ENCODE results near the gene RAPGEF1. TPM values are rescaled to one million over a fixed set of nuclear protein-coding genes. Genes with fewer than 3 reads are reported as not detected.

Gene RAPGEF1
- total RNA-seq, 3 donors from 2014 or later = 106 to 120 (median 111) TPM

GRCh38 chr9:131589993-131590392, 149.9 kb downstream of the RAPGEF1 start:
- Mint-ChIP-seq H3K9me3 (no peaks in the 10 kb centered on the region), H3K27me3 (ENCODE audit: low read depth) (no peaks in the 10 kb centered on the region), H3K4me3 (no peak overlapping the region), H3K4me1 (ENCODE audit: low read depth) (peaks cover 36% of the 10 kb centered on the region), H3K36me3 (ENCODE audit: insufficient read depth) (peaks cover 13% of the 10 kb centered on the region)
- ATAC-seq = no peak
- DNase-seq = no peak

- Mint-ChIP-seq H3K36me3 (ENCODE audit: insufficient read depth) (peaks cover 13% of the 10 kb centered on the region), H3K4me3 (no peak overlapping the region), H3K27me3 (ENCODE audit: low read depth) (no peaks in the 10 kb centered on the region), H3K4me1 (ENCODE audit: low read depth) (peaks cover 43% of the 10 kb centered on the region), H3K9me3 (no peaks in the 10 kb centered on the region)
- no peak for DNase-seq
- no peak for ATAC-seq
Measured at GRCh38 chr9:131589124-131589711, 150.7 kb downstream of the RAPGEF1 start.

GRCh38 chr9:131588396-131588795, 151.5 kb downstream of the RAPGEF1 start:
- H3K9me3 Mint-ChIP-seq = no peaks in the 10 kb centered on the region
- no peaks in the 10 kb centered on the region for H3K27me3 Mint-ChIP-seq (ENCODE audit: low read depth)
- H3K36me3 Mint-ChIP-seq (ENCODE audit: insufficient read depth) = peaks cover 15% of the 10 kb centered on the region
- DNase-seq = no peak
- no peak for ATAC-seq
- peaks cover 44% of the 10 kb centered on the region for H3K4me1 Mint-ChIP-seq (ENCODE audit: low read depth)
- H3K4me3 Mint-ChIP-seq = no peak overlapping the region

GRCh38 chr9:131587906-131588305, 152.0 kb downstream of the RAPGEF1 start:
- ATAC-seq (no peak), DNase-seq (no peak)
- Mint-ChIP-seq H3K4me1 (ENCODE audit: low read depth) (peaks cover 44% of the 10 kb centered on the region), H3K9me3 (no peaks in the 10 kb centered on the region), H3K4me3 (no peak overlapping the region), H3K27me3 (ENCODE audit: low read depth) (no peaks in the 10 kb centered on the region), H3K36me3 (ENCODE audit: insufficient read depth) (peaks cover 12% of the 10 kb centered on the region)

GRCh38 chr9:131587331-131587730, 152.5 kb downstream of the RAPGEF1 start:
- H3K9me3 Mint-ChIP-seq = no peaks in the 10 kb centered on the region
- no peaks in the 10 kb centered on the region for H3K27me3 Mint-ChIP-seq (ENCODE audit: low read depth)
- no peak for ATAC-seq
- H3K4me3 Mint-ChIP-seq = no peak overlapping the region
- peaks cover 12% of the 10 kb centered on the region for H3K36me3 Mint-ChIP-seq (ENCODE audit: insufficient read depth)
- H3K4me1 Mint-ChIP-seq (ENCODE audit: low read depth) = peaks cover 44% of the 10 kb centered on the region
- DNase-seq = no peak

- H3K4me3 Mint-ChIP-seq = no peak overlapping the region
- DNase-seq = no peak
Measured at GRCh38 chr9:131585375-131585774, 154.5 kb downstream of the RAPGEF1 start.

GRCh38 chr9:131584858-131585257, 155.0 kb downstream of the RAPGEF1 start:
- DNase-seq (no peak), ATAC-seq (peak; percentile 12 to 13)
- no peaks in the 10 kb centered on the region for H3K9me3 Mint-ChIP-seq
- H3K36me3 Mint-ChIP-seq (ENCODE audit: insufficient read depth) = peaks cover 21% of the 10 kb centered on the region
- H3K27me3 Mint-ChIP-seq (ENCODE audit: low read depth) = no peaks in the 10 kb centered on the region
- peaks cover 28% of the 10 kb centered on the region for H3K4me1 Mint-ChIP-seq (ENCODE audit: low read depth)
- H3K4me3 Mint-ChIP-seq = no peak overlapping the region

More at GRCh38 chr9:131585375-131585774, 154.5 kb downstream of the RAPGEF1 start:
- peaks cover 18% of the 10 kb centered on the region for H3K36me3 Mint-ChIP-seq (ENCODE audit: insufficient read depth)
- H3K4me1 Mint-ChIP-seq (ENCODE audit: low read depth) = peaks cover 31% of the 10 kb centered on the region
- no peaks in the 10 kb centered on the region for H3K27me3 Mint-ChIP-seq (ENCODE audit: low read depth)
- H3K9me3 Mint-ChIP-seq = no peaks in the 10 kb centered on the region
- peak; percentile 71 to 73 for ATAC-seq

- Mint-ChIP-seq H3K9me3 (no peaks in the 10 kb centered on the region), H3K27me3 (ENCODE audit: low read depth) (no peaks in the 10 kb centered on the region), H3K36me3 (ENCODE audit: insufficient read depth) (peaks cover 23% of the 10 kb centered on the region), H3K4me1 (ENCODE audit: low read depth) (peaks cover 33% of the 10 kb centered on the region), H3K4me3 (no peak overlapping the region)
- DNase-seq (no peak), ATAC-seq (no peak)
Measured at GRCh38 chr9:131583836-131584555, 155.9 kb downstream of the RAPGEF1 start.

- Mint-ChIP-seq H3K4me3 (no peak overlapping the region), H3K4me1 (ENCODE audit: low read depth) (peaks cover 40% of the 10 kb centered on the region), H3K27me3 (ENCODE audit: low read depth) (no peaks in the 10 kb centered on the region), H3K9me3 (no peaks in the 10 kb centered on the region), H3K36me3 (ENCODE audit: insufficient read depth) (peaks cover 26% of the 10 kb centered on the region)
- no peak for DNase-seq
- no peak for ATAC-seq
Measured at GRCh38 chr9:131583337-131583645, 156.6 kb downstream of the RAPGEF1 start.

GRCh38 chr9:131582466-131583336, 157.2 kb downstream of the RAPGEF1 start:
- no peaks in the 10 kb centered on the region for H3K9me3 Mint-ChIP-seq
- peaks cover 30% of the 10 kb centered on the region for H3K36me3 Mint-ChIP-seq (ENCODE audit: insufficient read depth)
- H3K4me3 Mint-ChIP-seq = no peak overlapping the region
- H3K27me3 Mint-ChIP-seq (ENCODE audit: low read depth) = no peaks in the 10 kb centered on the region
- peaks cover 46% of the 10 kb centered on the region for H3K4me1 Mint-ChIP-seq (ENCODE audit: low read depth)
- ATAC-seq (no peak), DNase-seq (no peak)

- no peak overlapping the region for H3K4me3 Mint-ChIP-seq
- no peak for DNase-seq
- H3K27me3 Mint-ChIP-seq (ENCODE audit: low read depth) = no peaks in the 10 kb centered on the region
- peaks cover 26% of the 10 kb centered on the region for H3K36me3 Mint-ChIP-seq (ENCODE audit: insufficient read depth)
- no peaks in the 10 kb centered on the region for H3K9me3 Mint-ChIP-seq
- H3K4me1 Mint-ChIP-seq (ENCODE audit: low read depth) = peaks cover 45% of the 10 kb centered on the region
- ATAC-seq = no peak
Measured at GRCh38 chr9:131582056-131582455, 157.8 kb downstream of the RAPGEF1 start.

GRCh38 chr9:131580358-131580757, 159.5 kb downstream of the RAPGEF1 start:
- Mint-ChIP-seq H3K9me3 (no peaks in the 10 kb centered on the region), H3K4me3 (no peak overlapping the region), H3K27me3 (ENCODE audit: low read depth) (no peaks in the 10 kb centered on the region), H3K36me3 (ENCODE audit: insufficient read depth) (peaks cover 26% of the 10 kb centered on the region), H3K4me1 (ENCODE audit: low read depth) (peaks cover 36% of the 10 kb centered on the region)
- ATAC-seq (no peak), DNase-seq (no peak)

- no peak for ATAC-seq
- no peaks in the 10 kb centered on the region for H3K27me3 Mint-ChIP-seq (ENCODE audit: low read depth)
- H3K36me3 Mint-ChIP-seq (ENCODE audit: insufficient read depth) = peaks cover 26% of the 10 kb centered on the region
- no peak overlapping the region for H3K4me3 Mint-ChIP-seq
- DNase-seq = no peak
- H3K9me3 Mint-ChIP-seq = no peaks in the 10 kb centered on the region
- peaks cover 30% of the 10 kb centered on the region for H3K4me1 Mint-ChIP-seq (ENCODE audit: low read depth)
Measured at GRCh38 chr9:131579789-131580211, 160.1 kb downstream of the RAPGEF1 start.

GRCh38 chr9:131578731-131579504, 161.0 kb downstream of the RAPGEF1 start:
- DNase-seq (peak; percentile 33), ATAC-seq (peak; percentile 86)
- peak overlapping the region; percentile 57 for H3K4me3 Mint-ChIP-seq
- no peaks in the 10 kb centered on the region for H3K9me3 Mint-ChIP-seq
- no peaks in the 10 kb centered on the region for H3K27me3 Mint-ChIP-seq (ENCODE audit: low read depth)
- peaks cover 26% of the 10 kb centered on the region for H3K36me3 Mint-ChIP-seq (ENCODE audit: insufficient read depth)
- H3K4me1 Mint-ChIP-seq (ENCODE audit: low read depth) = peaks cover 25% of the 10 kb centered on the region
